ENCODE data around the gene ALG12. TPM values are rescaled to one million over a fixed set of nuclear protein-coding genes. Genes with fewer than 3 reads are reported as not detected.

ALG12 gene
- polyA plus RNA-seq, 3 donors = 22.7 to 28.2 (median 27.0) TPM

DNA sequence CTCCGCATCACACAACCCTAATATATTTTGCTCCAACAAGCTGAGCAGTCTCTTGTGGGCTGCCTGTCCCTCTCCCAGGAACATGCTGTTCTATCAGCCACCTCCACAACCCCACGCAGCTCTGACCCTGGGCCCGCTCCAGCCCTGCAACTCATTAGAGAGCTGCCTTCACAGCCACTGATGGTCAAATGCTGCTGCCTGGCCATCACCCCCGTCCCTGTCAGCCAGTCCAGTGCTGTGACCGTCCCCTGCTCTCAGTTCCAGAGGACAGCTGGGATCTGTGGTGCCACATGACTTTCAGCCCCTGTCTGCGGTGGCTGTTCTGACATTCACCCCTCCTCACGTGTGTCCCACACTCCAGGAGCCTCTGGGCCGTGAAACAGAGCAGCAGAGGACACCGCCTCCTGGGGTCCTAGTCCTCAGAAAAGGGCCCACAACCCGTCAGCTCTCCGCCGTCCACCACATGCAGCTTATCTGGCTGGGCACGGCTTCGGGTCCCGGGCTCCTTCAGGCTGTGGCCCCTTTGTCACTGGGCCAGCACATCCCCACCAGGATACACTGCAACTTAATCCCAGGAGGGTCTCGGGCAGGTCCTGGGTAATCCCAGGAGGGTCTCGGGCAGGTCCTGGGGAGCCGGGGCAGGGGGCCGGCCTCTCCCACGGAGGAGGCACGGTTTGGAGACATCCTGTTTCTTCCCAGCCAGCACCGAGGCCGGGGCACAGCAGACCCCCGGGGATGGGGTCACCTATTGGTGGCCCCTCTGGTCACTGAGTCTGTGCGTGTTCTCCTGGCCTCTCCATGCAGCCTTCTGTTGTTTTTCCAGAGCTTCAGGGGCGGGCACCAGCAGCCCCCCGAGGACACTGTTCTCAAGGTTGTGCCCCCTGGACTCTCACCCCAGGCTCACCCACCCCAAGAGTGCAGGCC, 15.3 kb upstream of the ALG12 start:
- no peak for DNase-seq (ENCODE audit: low read depth in 3 of 3, low spot score in 2 of 3)

DNA sequence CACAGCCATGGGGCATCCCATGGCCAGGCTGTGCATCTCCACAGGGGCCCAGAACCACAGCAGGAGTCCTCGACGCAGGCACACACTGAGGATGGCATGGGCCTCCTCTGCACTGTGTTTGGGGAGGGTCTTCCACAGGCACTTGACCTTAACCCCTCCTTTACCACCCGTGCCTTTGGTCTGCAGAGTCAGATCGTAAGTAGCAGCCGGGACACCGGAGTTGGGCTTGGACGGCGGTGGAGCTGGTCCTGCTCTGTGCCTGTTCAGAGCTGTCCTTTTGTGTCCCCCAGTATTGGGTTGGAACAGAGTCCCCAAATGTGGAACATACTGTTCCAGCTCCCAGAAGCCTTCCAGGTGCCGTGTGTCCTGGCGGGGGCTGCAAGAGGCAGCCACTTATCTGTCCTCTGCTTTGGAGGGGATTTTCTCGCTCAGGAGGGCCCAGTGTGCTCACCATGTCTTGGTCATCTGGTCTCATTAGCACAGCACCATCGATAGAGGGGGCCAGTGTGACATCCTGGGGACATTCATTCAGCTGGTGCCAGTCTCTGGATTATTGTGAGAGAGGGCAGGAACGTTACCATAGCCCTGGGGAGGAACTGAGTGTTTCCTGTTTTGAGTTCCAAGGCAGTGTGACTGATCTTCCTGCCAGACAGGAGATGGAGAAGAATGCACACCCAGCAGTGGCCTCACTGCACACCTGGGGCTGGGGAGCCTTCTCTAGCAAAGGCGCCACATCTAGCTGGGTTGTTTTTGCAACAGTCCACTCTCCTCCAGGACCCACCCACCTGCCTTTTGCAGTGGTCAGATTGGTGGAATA, 12.6 kb upstream of the ALG12 start:
- no peak for DNase-seq (ENCODE audit: low read depth in 3 of 3, low spot score in 2 of 3)

DNA sequence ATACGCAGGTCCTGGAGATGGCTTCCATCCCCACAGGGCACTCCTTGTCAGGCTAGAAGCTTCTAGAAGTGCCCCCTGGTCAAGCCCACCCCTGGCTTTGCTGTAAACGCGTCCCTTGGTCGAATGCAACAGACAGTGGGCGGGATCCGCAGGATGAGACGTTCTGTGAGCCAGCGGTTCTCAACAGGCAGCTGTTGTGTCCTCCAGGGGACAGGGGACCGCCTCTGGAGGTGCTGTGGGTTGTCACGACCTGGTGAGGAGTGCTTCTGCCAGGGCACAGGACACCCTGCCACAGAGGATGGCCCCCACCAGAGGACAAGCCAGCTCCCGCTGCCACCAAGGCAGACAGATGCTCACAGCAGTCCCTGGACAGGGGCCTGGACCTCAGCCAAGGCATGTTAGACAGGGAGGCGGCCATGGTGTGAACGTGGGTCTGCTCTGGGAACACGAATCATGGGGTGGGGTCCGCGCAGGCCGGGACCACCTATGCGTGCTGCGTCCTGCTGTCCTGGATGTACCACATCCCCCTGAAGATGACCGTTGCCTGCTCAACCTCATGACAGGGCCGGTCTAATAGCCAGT, 11.8 kb upstream of the ALG12 start:
- DNase-seq (ENCODE audit: low read depth in 3 of 3, low spot score in 2 of 3) = no peak

DNA sequence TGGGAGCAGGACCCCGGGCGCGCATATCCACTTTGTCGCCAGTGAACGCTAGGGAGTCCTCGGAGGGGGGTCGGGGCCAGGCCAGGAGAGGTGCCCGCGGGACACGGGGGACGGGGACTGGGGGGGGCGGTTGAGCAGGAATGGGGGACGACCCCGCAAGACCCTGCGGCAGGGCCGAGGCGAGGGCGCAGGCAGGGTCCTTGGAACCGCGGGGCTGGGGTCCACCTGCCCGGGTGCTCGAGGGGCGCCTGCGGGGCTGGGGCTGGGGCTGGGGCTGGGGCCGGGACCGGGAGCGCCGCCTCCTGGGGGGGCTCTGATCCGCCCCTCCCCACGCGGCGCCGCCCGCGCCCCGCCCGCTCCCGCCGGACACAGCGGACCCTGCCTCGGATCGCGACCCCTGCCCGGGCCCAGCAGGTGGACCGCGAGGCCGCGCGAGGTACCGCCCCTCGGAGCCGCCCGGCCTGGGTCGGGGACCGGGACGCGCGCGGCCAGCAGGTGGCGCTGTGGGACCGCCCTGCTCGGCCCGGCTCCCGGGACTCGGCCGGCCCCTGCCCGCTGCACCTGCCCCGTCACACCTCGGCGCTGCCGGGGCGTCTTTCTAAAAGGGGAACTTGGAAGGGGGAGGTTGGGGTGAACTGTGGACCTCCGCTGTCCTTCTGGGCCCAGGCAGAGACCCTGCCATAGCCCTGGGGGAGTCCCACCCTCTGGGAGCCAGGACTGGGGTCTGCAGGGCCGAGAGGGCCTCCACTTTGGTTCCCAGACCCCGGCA, 11.2 kb upstream of the ALG12 start:
- no peak for DNase-seq (ENCODE audit: low read depth in 3 of 3, low spot score in 2 of 3)

DNA sequence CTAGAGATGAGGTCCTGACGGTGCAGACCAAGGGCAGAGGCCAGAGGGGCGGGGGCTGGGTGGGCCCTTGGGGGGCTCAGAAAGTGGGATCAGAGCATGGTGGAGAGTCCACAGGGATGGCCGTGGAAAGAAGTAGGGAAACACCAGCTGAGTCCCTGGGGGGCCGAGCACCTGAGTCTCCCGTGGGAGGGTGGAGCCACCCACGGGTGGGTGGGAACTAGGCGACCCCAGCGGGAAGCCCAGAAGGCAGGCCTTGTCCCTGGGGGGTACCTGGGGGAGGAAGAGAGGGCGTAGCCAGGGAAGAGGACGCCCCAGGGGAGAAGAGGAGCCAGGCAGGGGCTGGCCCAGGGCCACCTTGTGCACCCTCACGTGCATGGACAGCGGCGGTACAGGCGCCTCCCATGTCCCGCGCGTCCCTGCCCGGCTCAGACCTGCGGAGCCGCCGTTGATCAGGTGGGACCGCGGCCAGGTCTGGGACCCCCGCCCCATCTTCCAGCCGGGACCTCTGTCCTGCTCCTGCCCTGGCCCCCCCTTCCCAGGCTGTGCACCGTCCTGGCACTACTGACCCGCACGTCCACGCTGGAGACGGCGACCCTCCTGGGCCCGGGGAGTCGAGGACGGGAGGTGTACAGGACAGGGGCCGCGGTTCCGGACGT, 10.4 kb upstream of the ALG12 start:
- no peak for DNase-seq (ENCODE audit: low read depth in 3 of 3, low spot score in 2 of 3)

DNA sequence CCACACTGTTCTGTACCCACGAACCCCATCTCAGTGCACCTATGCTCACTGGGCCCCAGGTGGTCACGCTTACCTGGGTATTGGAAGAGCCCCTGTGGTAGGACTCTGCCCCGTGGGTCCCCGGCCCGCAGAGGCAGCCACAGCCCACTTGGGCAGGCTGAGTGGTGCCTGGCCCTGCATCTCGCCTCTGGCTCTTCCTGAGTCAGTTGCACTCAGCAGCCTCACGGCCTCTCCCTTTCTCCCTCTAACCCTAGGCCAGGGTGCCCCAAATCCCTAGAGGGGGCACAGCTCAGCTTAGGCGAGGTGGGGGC, 9.9 kb upstream of the ALG12 start:
- DNase-seq (ENCODE audit: low read depth in 3 of 3, low spot score in 2 of 3) = no peak

DNA sequence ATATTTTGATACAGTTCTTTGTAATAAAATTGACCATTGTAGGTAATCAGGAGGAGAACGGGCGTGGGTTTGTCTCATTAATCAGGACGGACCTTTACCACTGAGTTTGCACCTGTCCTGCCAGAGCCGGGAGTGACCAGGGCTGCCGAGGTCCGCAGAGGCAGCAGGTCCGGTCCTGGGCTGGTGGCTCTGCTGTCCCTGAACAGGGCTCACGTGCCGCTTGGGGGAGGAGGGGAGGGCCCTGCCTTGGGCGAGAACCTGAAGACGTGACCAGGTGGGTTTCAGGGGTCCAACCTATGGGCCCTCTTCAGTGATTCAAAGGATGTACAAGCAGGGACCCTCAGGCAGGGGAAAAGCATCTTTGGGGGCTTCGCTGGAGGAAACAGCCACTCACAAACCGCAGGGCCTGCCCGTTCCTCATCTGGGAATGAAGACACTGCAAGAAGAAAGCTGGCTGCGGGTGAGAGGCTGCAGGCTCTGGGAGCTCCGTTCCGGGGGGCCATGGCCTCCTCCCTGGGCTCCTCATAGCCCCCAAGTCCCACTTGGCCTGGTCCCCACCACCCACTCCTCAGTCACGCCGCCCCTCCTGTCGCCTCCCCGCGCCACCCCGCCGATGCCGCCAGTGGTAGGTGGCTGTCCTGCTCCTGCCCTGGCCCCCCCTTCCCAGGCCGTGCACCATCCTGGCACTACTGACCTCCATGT, 9.4 kb upstream of the ALG12 start:
- no peak for DNase-seq (ENCODE audit: low read depth in 3 of 3, low spot score in 2 of 3)

DNA sequence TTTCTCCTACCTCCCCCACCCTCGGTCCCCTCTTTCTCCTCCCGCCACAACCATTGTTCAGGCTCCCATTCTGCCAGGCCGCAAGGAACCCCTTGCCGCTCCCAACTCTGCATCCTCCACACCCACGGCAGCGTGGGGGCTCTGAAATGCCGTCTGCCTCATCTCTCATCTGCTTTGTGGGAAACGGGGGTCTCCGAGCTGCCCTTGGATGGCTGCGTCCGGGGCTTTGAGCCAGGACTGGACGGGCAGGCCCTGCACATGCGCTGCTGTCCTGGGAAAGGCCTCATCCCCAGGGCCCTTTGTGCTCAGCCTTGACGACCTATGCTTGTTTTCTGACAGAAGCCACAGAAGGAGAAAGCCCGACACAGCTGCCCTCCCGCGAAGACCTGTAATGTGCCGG, 8.7 kb upstream of the ALG12 start:
- no peak for DNase-seq (ENCODE audit: low read depth in 3 of 3, low spot score in 2 of 3)

DNA sequence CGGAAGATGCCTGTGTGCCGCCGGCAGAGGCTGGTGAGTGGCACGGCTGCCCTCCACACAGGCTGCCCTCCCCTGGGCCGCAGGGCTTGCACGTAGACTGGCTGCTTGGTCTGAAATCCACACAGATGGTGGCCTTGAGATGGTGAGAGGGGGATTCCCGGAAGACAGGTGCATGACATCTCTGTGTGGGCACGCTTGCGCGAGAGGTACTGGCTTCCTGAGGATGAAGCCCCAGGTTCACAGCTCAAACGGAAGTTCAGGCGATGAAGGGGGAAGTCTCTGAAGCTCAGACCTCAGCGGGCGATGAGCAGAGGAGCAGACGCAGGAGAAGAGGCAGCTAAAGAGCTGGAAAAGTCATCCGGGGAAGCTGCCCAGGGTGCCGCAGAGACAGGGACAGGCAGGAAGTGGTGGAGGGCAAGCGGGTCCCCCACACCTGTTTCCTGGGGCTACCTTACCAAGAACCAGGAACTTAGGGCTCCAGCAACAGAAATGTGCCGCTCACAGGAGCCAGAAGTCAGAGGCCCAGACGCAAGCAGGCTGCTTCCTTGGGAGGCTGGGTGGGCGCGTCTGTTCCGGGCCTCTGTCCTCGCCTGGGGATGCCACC, 7.4 kb upstream of the ALG12 start:
- DNase-seq (ENCODE audit: low read depth in 3 of 3, low spot score in 2 of 3) = no peak

DNA sequence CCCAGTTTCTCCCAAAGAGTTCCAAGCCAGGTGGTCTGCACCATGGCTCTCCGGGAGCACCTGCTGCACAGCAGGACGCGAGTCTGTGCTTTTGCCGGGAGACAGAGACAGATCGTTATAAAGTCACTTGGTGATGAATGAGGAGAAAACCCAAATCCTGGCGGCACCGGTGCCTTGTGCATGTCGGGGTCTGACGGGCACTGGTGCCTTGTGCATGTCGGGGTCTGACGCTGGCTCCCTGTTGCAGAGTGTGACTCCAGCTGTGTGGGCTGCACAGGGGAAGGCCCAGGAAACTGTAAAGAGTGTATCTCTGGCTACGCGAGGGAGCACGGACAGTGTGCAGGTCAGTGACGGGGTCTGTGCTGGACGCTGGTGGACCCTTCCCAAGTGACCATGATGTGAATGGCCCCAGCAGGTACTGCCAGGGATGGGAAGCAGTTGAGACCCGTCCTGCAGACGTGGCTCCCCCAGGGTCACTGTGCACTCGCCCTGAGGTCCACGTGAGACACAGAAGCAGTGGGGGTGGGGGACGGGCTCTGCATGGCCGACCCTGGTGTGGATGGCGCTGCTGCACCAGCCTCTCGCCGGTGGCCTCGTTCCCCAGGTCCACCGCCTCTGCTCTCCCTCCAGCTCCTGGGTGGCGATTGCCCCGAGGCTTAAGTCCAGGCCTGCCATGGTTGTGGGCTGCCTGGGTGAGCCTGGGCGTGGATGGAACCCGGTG, 6.0 kb upstream of the ALG12 start:
- no peak for DNase-seq (ENCODE audit: low read depth in 3 of 3, low spot score in 2 of 3)

DNA sequence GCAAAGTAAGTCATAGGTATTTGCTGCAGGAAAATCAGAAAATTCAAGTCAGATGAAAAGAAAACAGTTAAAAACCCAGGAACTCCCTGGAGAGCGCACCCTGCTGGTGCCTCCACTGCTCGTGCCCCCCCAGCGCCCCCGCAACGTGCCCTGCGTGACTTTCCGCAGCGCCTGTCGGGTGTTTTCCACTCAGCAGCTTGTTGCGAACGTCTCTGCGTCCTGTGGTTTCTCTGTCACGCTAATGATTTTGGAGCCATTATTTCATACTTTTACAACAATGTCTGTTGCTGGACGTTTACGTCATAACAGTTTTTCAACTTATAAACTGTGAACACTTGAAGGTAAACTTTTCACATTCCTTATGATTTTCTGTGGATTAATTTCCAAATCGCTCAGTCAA, 5.2 kb upstream of the ALG12 start:
- DNase-seq (ENCODE audit: low read depth in 3 of 3, low spot score in 2 of 3) = no peak

DNA sequence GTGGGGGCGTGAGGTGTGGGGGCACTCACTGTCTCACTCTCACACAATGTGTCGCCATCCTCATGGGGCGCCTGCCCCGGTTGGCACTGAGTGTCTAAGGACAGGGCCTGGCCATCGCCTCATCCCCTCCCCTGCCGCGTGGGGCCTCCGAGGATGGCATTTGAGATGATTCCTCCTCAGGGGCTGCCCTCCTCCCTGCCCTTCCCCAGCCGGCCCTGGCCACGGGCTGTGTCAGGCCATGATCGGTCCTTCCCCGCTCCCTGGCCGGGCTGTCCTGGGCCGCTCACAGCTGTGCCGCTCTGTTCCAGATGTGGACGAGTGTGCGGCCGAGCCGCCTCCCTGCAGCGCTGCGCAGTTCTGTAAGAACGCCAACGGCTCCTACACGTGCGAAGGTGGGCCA, 4.7 kb upstream of the ALG12 start:
- no peak for DNase-seq (ENCODE audit: low read depth in 3 of 3, low spot score in 2 of 3)

DNA sequence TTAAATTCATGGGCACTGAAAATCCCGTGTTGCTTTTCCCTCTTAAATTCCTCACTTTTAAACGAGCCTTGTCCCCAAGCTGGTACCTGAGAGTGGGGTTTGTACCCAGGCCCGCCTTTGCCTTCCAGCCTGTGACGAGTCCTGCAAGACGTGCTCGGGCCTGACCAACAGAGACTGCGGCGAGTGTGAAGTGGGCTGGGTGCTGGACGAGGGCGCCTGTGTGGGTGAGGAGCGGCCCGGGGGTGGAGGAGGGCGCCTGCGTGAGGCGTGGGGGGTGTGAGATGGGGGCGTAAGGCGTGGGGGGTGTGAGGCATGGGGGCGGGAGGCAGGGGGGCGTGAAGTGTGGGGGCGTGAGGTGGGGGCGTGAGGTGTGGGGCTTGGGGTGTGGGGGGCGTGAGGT, 4.2 kb upstream of the ALG12 start:
- no peak for DNase-seq (ENCODE audit: low read depth in 3 of 3, low spot score in 2 of 3)

DNA sequence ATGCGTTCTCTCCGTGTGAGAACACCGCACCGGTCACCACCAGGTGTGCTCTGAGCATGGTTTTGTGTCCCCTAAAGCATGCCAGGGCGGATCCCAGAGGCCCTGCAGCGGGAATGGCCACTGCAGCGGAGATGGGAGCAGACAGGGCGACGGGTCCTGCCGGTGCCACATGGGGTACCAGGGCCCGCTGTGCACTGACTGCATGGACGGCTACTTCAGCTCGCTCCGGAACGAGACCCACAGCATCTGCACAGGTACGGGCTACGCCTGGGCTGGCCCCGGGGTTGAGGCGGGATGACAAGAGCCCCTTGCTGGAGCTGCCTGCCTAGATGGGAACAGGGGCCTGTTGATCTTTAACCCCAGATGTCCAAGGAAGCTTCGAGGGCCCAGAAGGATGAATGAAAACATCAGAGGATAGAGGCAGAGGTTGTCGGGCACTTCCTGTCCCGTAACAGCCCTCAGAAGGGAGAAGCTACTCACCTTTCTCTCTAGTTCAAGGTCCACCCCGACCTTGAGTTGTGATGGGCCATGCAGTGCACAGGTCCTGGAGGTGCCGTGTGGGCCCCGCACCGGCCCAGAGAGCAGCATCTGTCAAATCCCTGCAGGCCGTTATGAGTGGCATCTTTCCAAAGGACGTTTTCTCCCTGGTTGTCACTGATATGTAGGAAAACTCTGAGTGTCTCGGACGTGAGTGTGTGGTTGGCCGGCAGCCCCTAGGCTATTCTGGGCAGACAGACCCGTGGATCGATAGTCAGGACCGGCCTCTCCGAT, 3.5 kb upstream of the ALG12 start:
- no peak for DNase-seq (ENCODE audit: low read depth in 3 of 3, low spot score in 2 of 3)

DNA sequence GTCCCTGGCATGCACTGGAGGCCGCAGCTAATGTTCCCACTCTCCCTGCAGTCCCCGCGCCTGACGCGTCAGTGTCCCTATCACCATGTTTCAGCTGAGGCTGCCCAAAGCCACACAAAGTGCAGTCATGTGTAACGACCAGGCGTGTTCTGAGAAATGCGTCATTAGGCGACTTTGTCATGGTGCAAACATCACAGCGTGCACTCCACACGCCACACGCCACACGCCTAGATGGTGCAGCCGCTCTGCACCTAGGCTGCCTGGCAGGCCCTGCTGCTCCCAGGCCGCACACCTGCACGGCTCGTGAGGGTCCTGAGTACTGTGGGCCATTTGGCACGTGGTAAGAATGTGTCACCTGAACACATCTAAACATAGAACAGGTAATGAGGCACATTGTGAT, 2.6 kb upstream of the ALG12 start:
- no peak for DNase-seq (ENCODE audit: low read depth in 3 of 3, low spot score in 2 of 3)

DNA sequence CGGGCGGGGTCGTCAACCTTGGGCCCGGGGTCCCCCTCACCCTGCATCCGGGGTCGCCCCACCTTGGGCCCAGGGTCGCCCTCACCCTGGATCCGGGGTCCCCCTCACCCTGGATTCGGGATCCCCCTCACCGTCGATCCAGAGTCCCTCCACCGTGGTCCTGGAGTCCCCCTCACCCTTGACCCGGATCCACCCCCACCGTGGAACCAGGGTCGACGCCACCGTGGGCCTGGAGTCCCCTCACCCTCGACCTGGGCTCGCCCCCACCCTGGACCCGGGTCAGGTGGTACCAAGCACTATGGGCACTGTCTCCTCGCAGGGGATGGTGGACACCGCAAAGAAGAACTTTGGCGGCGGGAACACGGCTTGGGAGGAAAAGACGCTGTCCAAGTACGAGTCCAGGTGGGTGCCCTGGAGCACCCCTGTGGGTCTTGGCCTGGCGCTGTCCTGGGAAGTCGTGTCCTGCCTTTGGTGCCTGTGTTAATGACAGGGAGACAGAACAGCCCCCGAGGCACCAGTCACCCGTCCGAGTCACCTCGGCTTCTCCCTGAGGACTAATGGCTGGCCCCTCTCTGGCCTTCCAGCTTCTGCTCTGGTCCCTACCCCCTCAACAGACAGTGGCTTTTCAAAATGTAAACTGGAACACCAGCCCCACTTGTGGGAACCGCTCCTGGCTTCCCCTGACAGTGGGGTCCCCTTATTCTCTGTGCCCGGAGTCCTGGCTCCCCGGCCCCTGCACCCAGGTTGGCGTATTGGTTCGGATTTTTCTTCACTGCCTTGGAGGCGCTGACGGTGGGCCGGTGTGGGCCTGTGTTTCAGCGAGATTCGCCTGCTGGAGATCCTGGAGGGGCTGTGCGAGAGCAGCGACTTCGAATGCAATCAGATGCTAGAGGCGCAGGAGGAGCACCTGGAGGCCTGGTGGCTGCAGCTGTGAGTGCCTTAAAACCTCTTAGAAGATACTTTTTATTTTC, 958 bp upstream of the ALG12 start:
- no peak for DNase-seq (ENCODE audit: low read depth in 3 of 3, low spot score in 2 of 3)

DNA sequence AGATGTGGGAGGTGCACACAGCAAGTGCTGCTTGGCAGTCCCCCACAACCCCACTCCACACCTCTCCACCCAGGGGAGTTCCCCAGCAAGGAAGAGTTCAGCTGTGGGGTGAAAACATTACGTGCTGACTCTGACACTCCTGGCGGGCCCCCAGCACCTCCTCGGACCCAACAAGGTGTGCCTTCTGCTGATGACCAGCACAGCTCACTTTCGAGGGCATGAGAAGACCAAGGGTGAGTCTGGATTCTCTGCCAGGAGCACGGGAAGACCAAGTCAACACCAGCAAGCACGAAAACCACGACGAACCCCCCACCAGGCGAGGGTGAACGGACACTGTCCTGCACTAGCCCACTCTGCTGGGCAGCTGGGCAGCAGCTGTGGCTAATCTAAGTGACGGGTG, 1.4 kb downstream of the ALG12 start:
- DNase-seq (ENCODE audit: low read depth in 3 of 3, low spot score in 2 of 3) = no peak

All from right renal cortex interstitium (tissue), 3 donors.